Body of pancreas (tissue), 4 donors: ENCODE measurements around the gene EXD1. TPM values are rescaled to one million over a fixed set of nuclear protein-coding genes. Genes with fewer than 3 reads are reported as not detected.

Source experiments
- ATAC-seq: fragments of 150-250 bp; one replicate; pipeline ENCODE4 v1.9.1; 2016
- DNase-seq, 4 donors: peaks; one replicate each; pipeline ENCODE4 v3.0.0-alpha.2; 2019
- H3K27ac ChIP-seq, 4 donors: fragments of 200-600 bp; sonication (generic); 1 replicate in 3 of 4; 2 replicates in 1 of 4; pipeline versions ENCODE4 v1.5.1 to v1.6.1; 2016 to 2019; ENCODE audit warnings: mild to moderate bottlenecking in 1 of 4, mixed read lengths in 1 of 4, moderate library complexity in 1 of 4
- H3K27me3 ChIP-seq, 2 donors: fragments of 200-600 bp; sonication (generic); one replicate each; pipeline ENCODE4 v1.6.0; 2016; ENCODE audit warnings: mild to moderate bottlenecking in 1 of 2
- H3K36me3 ChIP-seq, 2 donors: fragments of 200-600 bp; sonication (generic); replicated peaks in 1 of 2; 2 replicates each; pipeline ENCODE4 v1.5.1; 2016; ENCODE audit warnings: low read depth in 2 of 2; ENCODE audit not compliant: insufficient read depth in 1 of 2
- H3K4me1 ChIP-seq: fragments of 200-600 bp; sonication (generic); one replicate; pipeline ENCODE4 v1.6.0; 2016
- H3K4me3 ChIP-seq, 2 donors: fragments of 200-600 bp; sonication (generic); 1 replicate in 1 of 2; 2 replicates in 1 of 2; pipeline ENCODE4 v1.5.1; 2016 to 2019
- H3K9me3 ChIP-seq, 3 donors: fragments of 200-600 bp; sonication (generic); 1 replicate in 2 of 3; 2 replicates in 1 of 3; pipeline ENCODE4 v1.5.1; 2016
- CTCF ChIP-seq, 7 experiments: fragments of 450-650 bp in 4 of 7; fragments of 200-600 bp in 3 of 7; sonication (generic) in 3 of 7; IDR thresholded peaks; one replicate each; pipeline ENCODE4 v1.5.1; 2016 to 2019; ENCODE audit warnings: antibody characterized with exemption in 7 of 7
- POLR2A ChIP-seq, 3 donors: fragments of 450-650 bp; IDR thresholded peaks; one replicate each; pipeline ENCODE4 v1.6.1; 2016; ENCODE audit warnings: antibody characterized with exemption in 3 of 3, mild to moderate bottlenecking in 2 of 3
- WGBS, 2 donors: methylation state at CpG; one replicate each; pipeline ENCODE4 v1.1.5; 2017; 5-methylcytosine and 5-hydroxymethylcytosine counted together
- intact Hi-C: fragments of 100-400 bp; cut with DNase I; formaldehyde crosslinking; loops from one replicate; pipeline ENCODE4 v1.15.1; 2023
- total RNA-seq, 2 donors: library from RNA; depleted of rRNA; stranded (reverse); fragments of >200 nt; gene quantifications; one replicate each; pipeline ENCODE4 v1.1.0, GENCODE V29; 2016

EXD1 gene
- total RNA-seq, 2 donors from 2014 or later, result not detected

GRCh38 chr15:41133454-41133853 lies 97.1 kb downstream of the EXD1 start:
- no peaks in the 10 kb centered on the region for H3K36me3 ChIP-seq
- no peaks in the 10 kb centered on the region for H3K27me3 ChIP-seq
- TF ChIP-seq POLR2A (IDR thresholded peaks at IDR 0.05) (no peak), CTCF (IDR thresholded peaks at IDR 0.05) (no peak)
- intact Hi-C loops, result no loop called here
- no peaks in the 10 kb centered on the region for H3K4me1 ChIP-seq
- H3K9me3 ChIP-seq, result no peaks in the 10 kb centered on the region
- ATAC-seq, result no peak
- WGBS, 2 donors, result 75 to 91% methylated on average over 7 to 10 of the region's 10 CpGs
- no peak overlapping the region for H3K4me3 ChIP-seq
- no peak for DNase-seq
- H3K27ac ChIP-seq, result no peak overlapping the region

Other genes with a start within 250 kb of the EXD1 start
- 10 to 100 TPM; 14.0 to 34.3 TPM for gene INO80, start 114.5 kb downstream of the EXD1 start, total RNA-seq
- gene CHP1, start 511 bp upstream of the EXD1 start, total RNA-seq, result 10 to 100 TPM; 61.0 to 87.9 TPM
- not detected for gene OIP5, start 101.8 kb upstream of the EXD1 start, total RNA-seq
- 1 to 10 TPM; 2.1 to 5.3 TPM for gene NUSAP1, start 102.1 kb upstream of the EXD1 start, total RNA-seq
- gene NDUFAF1, start 171.7 kb upstream of the EXD1 start, total RNA-seq, result 1 to 10 TPM; 7.0 to 8.2 TPM
- gene RTF1, start 186.3 kb upstream of the EXD1 start, total RNA-seq, result 10 to 100 TPM; 10.9 to 22.1 TPM